GM04503 (cell line): ENCODE data around the gene TAF11L3.
"Not testable (repeated sequence)": the region's sequence is repeated elsewhere in the genome, so short reads cannot be mapped to it uniquely, and the experiment has no call there.

Experiments
- DNase-seq: peaks from one replicate; pipeline ENCODE4 v3.0.0-alpha.2; 2012; ENCODE audit warnings: low read depth

TAF11L3 gene

DNA sequence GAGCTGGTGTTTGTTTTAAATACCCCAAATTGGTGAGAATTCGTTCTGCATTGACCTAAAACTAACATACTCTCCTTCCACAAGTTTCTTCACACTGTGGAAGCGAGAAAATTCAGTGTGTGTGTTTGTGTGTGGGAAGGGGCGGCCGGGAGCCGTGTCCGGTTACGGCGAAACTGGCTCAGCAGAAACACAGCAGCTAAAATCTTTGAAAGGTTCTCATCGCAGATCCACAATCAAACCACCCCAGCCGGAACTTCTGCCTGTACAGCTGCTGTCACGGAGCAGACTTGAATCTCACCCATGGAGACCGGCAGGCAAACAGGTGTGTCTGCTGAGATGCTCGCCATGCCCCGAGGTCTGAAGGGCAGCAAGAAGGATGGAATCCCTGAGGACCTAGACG, at the start of gene TAF11L3:
Gene TAF11L3, plus strand, starts transcription at position 301 of the 400 bp plus-strand sequence.
- not testable (repeated sequence) for DNase-seq

GRCh38 chr5:17470064-17470463, 48.1 kb upstream of the TAF11L3 start:
- DNase-seq, result no peak

GRCh38 chr5:17475064-17475463, 43.1 kb upstream of the TAF11L3 start:
- DNase-seq, result not testable (repeated sequence)

DNA sequence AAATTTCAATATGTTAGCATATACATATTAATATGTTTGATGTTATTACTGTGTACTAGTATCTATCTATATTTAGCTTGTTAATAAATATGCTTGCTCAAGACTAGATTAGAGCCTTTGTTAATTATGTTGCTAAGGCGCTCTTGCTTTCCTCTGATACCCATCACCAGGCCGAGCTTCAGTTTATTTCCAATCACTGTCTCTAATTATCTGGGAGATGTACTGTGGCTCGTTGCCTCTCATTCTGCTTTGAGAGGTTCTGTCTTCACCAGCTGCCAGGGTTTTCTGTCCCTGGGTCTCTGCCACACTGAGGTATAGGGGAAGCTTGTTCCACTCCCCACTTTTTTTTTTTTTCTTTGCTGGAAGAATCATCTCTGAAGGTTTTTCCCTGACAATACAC, 41.1 kb upstream of the TAF11L3 start:
- no peak for DNase-seq

GRCh38 chr5:17477573-17478265, 40.4 kb upstream of the TAF11L3 start:
- DNase-seq, result no peak

DNA sequence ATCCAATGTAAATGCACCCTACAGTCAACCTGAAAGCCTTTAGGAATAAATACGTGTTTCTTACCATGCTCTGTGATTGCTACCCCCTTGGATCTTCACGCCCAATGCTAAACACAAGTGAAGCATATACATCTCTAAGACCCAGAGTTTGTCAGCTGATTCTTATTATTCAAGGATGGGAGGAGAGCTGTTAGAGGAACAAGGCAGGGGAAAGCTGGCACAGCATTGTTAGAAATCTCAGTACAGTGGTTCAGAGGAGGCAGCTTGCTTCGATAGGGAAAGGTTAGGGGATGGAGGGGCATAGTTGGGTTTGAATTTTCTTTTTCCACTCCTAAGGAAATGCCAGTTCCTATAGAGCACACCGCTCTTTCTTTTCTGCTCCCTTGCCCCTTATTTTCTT, 36.8 kb upstream of the TAF11L3 start:
- no peak for DNase-seq

DNA sequence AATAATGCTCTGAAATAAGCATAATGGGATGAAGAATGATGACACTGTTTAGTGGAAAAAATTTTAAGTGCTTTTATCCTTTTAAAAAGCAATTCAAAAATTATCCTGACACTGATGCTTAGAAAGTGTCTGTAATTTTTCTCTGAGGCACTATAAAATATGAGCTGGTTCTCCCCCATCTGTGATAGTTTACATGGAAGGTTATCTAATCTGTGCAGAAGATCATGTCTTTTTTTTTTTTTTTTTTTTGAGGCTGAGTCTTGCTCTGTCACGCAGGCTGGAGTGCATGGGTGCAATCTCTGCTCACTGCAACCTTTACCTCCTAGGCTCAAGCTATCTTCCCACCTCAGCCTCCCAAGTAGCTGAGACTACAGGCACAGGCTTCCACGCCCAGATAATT, 35.4 kb upstream of the TAF11L3 start:
- no peak for DNase-seq

- DNase-seq, result not testable (repeated sequence)
These were observed 31.5 kb upstream of the TAF11L3 start for GRCh38 chr5:17486464-17487173.

GRCh38 chr5:17487174-17487512, 31.0 kb upstream of the TAF11L3 start:
- no peak for DNase-seq

DNA sequence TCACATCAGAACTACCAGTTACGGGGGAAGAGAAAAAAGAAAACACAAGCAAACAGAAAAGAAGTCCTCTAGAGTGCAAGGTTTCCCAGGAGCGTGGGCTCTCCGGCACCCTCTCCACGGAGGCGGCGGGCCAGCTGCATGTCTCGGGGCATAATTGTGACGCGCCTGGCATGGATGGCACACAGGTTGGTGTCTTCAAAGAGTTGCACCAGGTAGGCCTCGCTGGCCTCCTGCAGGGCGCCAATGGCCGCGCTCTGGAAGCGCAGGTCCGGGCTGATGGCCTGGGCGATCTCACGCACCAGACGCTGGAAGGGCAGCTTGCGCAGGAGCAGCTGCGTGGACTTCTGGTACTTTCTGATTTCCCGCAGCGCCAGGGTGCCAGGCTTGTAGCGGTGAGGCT, 26.9 kb upstream of the TAF11L3 start:
- not testable (repeated sequence) for DNase-seq

DNA sequence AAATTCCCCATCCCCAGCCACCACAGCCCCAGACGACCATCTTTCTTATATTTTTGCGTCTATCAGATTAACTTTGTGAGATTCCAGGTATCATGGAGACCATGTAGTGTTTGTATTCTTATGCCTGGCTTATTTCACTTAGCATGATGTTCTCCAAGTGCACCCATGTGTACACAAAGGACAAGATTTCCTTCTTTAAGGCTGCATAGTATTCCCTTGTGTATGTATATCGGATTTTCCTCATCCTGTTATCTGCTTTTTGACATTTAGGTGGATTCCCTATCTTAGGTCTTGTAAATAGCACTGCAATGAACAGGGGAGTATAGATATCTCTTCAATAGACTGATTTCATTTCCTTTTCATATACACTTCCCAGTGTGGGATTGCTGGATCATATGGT, 25.4 kb upstream of the TAF11L3 start:
- DNase-seq, result no peak

DNA sequence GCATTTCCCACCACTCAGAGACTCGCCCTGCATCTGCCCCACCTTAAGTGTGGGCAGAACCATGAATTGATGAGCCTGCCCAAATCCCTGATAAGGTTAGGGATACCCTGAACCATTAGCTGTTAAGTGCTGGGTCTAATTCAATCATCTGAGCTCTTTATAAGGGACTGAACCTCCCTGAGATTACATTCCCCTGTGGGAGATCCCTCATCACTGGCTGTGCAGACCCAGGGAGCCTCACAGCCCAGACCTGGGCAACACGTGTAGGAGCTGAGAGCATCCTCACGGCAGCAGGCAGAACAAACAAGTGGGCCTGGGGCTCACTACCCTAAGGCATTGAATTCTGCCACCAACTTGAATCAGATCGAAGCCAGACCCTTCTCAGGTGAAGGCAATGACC, 20.7 kb upstream of the TAF11L3 start:
- no peak for DNase-seq

DNA sequence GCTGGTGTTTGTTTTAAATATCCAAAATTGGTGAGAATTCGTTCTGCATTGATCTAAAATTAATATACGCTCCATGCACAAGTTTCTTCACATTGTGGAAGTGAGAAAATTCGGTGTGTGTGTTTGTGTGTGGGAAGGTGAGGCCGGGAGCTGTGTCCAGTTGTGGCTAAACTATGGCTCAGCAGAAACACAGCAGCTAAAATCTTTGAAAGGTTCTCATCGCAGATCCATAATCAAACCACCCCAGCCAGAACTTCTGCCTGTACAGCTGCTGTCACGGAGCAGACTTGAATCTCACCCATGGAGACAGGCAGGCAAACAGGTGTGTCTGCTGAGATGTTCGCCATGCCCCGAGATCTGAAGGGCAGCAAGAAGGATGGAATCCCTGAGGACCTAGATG, 20.2 kb upstream of the TAF11L3 start, which contains the start of gene TAF11L2:
Gene TAF11L2, plus strand, starts transcription at position 301 of the 400 bp plus-strand sequence.
- DNase-seq, result not testable (repeated sequence)

DNA sequence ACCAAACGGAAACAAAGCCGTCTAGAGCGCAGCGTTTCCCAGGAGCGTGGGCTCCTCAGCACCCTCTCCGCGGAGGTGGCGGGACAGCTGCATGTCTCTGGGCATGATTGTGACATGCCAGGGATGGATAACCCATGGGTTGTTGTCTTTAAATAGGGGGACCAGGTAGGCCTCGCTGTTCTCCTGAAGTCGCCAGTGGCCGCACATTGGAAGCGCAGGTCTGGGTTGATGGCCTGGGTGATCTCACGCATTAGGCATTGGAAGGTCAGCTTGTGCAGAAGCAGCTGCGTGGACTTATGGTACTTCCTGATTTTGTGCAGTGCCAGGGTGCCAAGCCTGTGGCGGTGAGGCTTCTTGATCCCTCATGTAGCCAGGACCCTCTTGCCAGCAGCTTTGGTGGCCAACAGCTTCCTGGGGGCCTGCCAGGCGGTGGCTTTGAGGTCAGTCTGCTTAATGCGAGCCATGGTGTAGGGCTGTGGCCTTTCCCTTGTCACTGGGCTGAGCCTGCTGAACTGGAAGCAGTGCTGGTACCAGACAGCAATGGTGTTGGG, 6.3 kb upstream of the TAF11L3 start:
- no peak for DNase-seq

- not testable (repeated sequence) for DNase-seq
These were observed 641 bp upstream of the TAF11L3 start for GRCh38 chr5:17517526-17517925.

GRCh38 chr5:17519508-17519907, 1.3 kb downstream of the TAF11L3 start:
- DNase-seq, result not testable (repeated sequence)

GRCh38 chr5:17521501-17521900, 3.3 kb downstream of the TAF11L3 start, which contains the start of gene TAF11L4:
Gene TAF11L4 (plus strand): TSS chr5:17521801.
- DNase-seq, result not testable (repeated sequence)

- DNase-seq, result not testable (repeated sequence)
These were observed 6.8 kb downstream of the TAF11L3 start, which contains the start of gene TAF11L5 for GRCh38 chr5:17524935-17525334. Gene TAF11L5 (plus strand): TSS chr5:17525235.

- DNase-seq, result not testable (repeated sequence)
These were observed 8.3 kb downstream of the TAF11L3 start for GRCh38 chr5:17526504-17526903.

- not testable (repeated sequence) for DNase-seq
These were observed 10.2 kb downstream of the TAF11L3 start, which contains the start of gene TAF11L6 for GRCh38 chr5:17528369-17528768. Gene TAF11L6 (plus strand): TSS chr5:17528669.
